ENCODE data around the gene ACTN4.
A peak's percentile ranks its signal among the peaks of the same experiment; 100 is the strongest.

The ACTN4 gene

DNA sequence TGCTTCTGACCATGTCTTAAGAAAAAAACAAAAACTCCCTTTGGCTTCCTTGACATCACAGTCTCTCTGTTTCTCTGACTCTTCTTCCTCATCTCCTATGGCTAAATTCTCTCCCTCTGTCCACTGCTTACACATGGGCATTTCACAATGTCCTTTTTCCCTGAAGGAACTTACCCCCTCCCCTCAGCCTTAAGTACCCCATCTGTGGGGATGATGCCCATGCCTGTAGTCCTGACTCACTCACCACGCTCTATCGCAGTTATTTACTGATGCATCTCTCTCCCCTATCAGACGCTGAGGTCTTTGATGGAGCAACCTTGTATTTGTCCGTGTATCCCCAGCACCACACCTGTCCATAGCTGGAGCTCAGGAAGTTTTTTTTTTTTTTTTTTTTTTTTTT is 32.4 kb downstream of the ACTN4 start:
- DNase-seq = no peak

DNA sequence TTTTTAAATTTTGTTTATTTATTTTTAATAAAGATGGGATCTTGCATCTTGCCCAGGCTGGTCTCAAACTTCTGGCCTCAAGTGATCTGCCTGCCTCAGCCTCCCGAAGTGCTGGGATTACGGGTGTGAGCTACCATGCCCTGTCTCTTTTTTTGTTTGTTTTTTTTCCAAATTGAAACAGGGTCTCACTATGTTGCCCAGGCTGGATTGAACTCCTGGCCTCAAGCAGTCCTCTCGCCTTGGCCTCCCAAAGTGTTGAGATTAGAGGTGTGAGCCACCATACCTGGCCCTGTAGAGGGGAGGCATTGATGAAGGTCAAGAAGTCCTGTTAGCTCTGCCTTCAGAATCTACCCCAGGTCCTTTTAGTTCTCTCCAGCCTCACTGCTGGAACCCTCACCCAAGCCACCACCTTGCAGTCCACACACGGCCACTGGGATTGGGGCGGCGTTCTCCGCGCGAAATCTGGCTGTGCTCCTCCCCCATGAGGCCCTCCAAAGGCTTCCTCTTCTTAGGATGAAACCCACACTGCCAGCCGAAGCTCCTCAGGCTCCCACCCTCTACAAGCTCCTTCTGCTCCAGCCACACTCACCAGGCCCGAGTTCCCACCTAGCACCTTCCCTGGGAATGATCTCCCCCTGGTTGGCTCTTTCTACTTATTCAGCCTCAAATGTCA is 34.9 kb downstream of the ACTN4 start:
- no peak for DNase-seq

DNA sequence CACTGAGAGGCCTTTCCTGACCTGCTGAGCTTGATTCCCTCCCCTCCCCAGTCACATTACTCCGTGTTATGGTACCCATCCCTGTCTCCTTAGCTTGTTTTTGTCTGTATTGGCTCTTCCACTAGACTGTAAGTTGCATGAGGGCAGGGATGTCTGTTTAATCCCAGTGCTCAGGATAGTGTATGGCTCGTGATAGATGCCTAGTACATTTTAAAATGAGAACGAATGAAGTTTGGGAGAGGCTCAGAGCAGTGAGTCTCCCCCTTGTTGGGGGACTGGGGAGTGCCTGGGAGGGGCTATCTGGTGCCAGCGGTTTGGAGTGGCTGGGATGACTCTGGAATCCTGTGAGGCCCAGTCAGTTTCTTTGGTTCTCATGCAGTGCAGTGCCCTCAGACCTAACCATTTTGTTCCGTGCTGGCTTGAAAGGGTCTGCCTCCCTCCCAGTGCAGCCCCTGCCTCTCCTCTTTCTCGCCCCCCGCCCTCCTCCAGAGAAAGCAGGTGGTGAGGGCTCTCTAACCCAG is 35.5 kb downstream of the ACTN4 start:
- no peak for DNase-seq

DNA sequence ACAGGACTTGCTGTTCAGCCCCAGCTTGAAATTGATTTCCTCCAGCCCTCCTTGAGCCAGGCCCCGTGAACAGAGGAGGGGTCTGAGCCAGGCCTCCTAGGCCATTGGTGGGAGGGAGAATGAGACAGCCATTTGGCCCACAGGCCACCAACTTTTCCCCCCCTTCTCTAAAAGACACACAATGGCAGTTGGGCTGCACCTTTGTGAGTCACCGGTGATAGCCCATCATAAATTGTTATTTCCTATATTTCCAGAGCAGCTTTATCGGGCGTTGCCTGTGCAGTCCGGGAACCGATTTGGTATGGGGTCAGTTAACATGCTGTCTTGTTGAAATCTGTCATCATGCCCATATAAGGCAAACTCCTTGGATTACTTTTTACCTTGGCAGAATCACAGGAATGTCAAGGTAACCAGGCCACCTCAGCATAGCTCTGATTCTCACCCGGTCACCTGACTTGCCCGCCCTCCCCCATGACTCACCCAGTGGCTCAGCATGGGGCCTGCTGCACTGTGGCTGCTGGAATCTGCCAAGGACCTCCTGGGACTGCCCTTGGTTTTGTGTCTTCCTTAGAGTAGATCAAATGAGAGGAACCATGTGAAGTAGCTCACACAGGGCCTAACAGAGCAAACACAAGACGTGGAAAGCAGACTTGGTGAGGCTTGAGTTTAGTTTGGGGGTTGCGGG is 36.1 kb downstream of the ACTN4 start:
- peak; percentile 24 for DNase-seq

DNA sequence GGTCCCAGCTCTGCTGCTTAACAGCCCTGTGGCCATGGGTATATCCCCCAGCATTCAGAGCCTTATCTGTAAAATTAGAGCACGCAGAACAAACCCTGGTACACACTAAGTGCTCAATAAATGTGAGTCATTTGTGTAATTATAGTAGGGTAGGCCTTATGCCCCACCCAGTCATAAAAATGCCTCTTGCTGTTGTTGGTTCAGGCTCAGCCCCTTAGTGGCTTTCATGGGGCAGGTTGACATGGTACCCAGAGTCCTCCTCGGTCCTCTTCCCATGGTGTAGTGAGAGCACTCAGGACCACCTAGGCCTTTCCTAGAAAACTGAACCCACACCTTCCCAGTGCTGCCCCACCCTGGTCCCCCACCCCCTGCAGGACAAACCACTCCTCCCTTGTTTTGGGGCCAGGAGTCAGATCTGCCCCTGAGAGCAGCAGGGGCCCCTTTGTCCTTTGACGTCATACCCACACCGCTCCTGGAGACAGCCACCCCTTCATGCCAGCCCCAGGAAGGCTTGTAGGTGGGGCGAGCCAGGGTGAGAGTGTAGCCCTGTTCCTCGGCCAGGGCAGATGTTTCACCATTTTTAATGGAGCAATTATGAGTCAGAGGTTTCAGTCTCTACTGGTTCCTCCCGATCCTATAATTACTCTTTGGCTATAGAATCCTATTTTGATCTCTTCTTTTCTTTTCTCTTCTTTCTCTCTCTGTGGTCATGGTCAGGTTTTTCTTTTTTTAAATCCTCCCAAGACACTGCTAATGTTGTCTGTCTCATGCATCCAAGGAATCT is 36.8 kb downstream of the ACTN4 start:
- peak; percentile 30 for DNase-seq

DNA sequence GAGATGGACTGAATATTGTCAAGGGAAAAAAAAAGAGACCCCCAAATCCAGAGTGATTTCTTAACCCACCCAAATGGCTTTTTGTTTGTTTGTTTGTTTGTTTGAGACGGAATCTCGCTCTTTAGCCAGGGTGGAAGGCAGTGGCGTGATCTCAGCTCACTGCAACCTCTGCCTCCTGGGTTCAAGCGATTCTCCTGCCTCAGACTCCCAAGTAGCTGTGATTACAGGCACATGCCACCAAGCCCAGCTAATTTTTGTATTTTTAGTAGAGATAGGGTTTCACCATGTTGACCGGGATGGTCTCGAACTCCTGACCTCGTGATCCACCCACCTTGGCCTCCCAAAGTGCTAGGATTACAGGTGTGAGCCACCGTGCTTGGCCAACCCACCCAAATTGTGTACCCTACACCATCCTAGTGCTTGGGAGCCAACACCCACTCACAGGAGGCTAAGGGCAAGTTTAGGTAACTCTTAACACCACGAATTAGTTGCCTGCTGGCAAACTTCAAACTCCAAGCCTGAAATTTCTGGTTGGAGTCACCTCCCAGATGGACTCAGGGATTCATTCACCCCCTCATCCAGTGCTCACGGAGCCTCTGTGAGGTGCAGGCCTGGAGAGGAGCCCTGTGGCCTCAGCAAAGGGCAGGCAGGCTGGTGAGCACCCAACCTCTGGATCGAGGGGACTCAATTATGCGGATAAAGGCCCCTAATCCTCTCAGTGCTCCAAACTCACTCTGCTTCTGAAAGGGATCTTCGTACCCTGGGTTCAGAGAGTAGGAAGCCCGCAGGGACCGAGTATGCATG is 37.6 kb downstream of the ACTN4 start:
- peak; percentile 82 for DNase-seq

DNA sequence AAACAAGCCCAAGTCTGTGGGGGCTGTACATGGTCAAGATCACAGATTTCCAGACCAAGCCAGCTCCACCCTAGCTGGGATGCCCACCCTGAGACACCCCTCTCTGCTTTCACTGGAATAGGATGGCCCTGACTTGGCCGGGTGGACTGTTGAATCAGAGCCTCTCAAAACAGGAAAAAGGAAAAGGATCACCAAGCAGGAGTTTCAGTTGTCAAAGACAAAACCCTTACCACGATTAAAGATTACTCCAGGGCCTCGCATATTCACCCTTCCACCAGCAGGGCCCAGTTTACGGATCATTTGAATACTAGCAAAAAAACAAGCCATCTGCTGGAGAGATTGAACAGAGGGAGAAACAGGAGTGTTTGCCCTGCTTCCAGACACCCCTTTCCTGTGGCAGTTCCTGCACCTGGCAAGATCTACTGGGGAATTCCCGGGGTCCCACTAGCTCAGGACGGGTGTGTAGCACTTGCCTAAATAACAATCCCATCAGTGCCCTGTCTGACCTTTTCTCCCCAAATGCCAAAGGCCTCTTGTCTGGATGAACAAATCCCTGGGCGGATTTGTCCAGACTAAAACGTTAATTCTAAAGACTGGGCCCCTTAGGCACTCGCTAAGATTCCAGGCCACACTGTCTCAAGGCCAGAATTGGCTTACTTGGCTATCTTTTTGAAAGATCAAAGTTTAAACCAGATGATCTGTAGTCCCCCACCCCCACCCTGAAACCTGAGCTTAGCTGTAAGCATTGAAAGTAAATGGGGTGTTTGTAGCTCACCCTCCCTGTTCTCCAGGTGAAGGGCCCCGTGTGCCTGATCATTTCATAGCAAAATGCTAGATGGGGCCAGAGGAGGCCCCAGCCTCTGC is 38.4 kb downstream of the ACTN4 start:
- peak; percentile 91 for DNase-seq

DNA sequence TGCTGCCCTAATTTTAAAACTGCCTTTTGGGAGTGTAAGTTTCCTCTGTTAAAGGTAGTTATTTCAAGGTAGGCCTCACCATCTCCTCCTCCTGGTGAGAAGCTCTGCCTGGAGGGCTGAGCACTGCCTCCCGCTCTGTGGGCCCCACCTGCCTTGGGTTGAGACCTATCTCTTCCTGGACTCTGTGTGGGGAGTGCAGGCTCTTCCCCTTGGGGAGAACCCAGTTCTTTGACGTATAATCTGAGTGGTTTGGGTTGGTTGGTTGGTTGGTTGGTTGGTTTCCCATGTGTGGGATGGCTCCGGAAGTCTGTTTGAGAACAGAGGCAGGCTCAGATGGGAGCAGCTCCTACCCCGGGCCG is 39.1 kb downstream of the ACTN4 start:
- no peak for DNase-seq

DNA sequence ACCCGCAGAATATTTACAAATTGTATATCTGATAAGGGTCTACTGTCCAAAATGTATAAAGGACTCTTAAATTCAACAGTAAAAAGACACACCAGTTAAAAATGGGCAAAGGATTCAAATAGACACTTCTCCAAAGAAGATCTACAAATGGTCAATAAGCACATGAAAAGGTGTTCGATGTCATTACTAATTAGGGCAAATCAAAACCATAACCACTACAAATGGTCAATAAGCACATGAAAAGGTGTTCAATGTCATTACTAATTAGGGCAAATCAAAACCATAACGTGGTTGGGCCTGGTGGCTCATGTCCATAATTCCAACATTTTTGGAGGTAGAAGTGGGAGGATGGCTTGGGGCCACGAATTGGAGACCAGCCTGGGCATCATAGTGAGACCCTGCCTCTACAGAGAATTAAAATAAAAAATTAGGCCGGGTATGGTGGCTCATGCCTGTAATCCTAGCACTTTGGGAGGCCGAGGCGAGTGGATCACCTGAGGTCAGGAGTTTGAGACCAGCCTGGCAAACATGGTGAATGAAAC is 40.5 kb downstream of the ACTN4 start:
- no peak for DNase-seq

DNA sequence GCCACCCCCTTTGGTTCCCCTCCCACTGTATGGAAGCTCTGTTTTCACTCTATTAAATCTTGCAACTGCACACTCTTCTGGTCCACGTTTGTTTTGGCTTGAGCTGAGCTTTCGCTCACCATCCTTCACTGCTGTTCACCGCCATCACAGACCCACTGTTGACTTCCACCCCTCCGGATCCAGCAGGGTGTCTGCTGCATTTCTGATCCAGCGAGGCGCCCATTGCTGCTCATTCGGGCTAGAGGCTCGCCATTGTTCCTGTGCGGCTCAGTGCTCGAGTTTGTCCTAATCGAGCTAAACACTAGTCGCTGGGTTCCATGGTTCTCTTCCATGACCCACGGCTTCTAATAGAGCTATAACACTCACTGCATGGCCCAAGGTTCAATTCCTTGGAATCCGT is 42.7 kb downstream of the ACTN4 start:
- DNase-seq = no peak

DNA sequence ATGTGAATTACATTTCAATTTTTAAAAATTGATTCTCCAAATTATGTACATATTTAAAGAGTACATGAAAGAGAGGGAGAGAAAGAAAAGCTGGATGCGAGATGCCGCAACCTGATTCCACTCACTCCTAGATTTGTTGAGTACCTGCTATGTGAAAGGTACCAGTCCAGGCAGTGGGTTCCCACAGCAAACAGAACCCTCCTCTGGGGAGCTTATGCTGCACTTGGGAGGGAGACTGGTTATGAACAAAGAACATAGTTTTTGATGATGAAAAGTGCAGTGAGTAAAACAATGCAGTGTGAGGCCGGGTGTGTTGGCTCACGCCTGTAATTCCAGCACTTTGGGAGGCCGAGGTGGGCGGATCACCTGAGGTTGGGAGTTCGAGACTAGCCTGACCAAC is 43.4 kb downstream of the ACTN4 start:
- no peak for DNase-seq

DNA sequence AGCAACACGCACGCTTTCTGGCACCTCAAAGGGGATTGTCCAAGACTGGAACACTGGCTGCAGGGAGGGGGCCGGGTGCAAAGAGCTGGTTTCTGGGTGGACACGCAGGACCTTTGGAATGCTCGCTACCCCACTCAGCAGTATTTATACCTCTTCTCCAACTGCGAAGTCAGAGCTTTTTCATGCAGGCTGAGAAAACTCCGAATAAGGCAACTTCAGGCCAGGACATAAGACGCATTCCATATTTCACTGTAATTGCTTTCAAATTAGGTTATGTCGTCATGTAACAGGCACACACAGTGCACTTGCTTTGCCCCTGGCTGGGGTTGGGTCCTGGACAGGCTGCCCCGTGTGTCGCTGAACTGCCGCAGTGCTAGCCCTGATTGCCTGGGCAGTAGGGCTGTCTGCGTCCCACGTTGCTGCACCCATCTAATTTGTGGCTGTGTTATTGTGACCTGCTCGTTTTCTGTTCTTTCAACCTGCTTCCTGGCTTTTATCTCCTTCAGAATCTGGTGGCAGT is 44.5 kb downstream of the ACTN4 start:
- no peak for DNase-seq

DNA sequence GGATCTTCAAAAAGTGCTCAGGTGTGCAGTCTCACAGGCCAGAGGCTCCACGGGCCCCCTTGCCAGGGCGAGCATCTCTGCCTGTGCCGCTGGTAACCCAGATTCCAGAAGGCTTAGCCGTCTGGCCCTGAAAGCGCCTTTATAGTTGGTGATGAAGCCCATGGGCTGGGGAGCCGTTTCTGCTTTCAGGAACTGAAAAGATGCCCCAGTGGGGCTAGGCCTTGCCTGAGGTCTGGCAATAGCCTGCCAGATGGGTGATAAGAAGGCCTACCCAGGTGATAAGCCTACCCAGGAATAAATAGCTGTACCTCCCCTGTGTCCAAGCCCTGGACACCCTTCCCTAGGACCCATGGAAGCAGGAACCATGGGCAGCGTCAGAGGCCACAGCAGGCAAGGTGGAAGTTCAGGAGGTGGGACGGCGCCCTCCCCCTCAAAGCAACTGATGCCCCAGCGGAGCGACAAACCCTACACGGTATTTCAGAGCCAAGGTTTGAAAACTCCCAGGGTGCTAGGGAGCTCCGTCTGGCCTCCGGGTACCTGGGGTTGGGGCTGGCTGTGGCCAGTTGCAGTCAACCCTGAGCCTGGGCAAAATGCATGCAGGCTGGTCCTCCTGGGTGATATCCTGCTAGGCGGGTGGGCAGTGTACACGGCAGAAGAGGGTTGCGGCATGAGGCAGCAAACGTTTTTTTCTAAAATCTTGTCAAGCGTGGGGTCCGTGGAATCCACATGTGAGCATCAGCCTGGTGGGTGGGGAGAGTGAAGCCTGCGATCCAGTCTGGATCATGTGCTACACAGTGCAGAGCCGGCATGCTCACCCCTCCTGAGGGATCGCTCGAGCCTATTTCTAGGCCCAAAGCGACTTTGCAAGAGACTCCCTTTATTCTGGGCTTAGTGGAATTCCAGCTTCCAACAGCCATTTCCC is 45.3 kb downstream of the ACTN4 start:
- DNase-seq = no peak

DNA sequence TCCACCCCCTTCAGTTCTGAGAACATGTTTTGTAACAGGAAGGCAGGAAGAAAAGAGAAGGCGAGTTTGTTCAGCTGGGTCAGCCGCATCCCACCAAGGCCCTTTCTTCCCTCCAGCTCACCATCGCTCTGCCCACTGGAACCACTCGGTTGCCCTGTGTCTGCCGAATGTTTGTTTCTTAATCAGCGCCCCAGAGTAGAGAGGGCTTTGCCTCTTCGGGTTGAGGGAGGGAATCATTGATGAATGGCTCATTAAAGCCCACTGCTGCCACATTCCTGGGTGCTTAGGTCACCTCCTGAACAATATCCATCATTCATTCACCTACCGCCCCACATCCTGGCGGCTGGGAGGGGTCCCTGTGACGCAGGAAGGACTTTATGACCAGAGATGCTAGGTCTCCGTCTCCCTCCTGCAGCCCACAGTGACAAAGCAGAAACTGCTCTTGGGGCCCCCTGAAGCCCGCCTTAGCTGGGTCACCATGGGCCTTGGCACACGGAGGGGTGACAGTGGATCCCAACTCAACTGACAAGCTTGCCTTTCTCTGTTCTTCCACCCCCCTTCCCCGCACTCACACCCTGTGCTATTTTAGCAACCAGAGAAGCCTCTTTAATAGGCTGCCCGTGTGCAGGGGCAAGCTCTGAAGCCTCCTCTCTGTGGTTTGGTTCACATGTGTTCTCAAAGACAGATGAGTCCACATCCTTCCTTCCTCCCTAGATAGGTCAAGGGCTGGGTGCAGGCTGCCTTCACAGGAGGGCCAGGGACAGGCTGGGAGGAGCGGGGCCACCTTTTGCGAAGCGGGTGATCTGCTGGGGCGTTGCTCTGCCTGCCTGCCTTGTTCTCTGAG is 46.2 kb downstream of the ACTN4 start:
- DNase-seq = no peak

DNA sequence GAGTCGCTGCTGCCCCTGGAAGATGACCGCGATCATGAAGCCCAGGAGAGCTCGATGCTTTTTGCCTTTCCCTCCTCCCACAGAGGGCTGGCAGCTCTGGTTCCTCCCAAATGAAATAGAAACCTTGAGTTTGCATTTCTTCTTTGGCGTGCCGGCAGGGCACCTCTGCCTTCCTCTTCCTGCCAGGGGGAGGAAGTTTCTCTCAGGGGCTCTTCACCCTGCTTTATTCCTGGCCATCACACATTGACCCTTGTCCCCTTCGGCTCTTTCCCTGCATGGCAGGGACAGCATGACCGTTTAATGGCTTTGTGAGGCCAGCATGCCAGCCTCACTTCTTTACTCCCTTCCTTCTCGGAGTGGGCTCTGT is 47.9 kb downstream of the ACTN4 start:
- DNase-seq = no peak

DNA sequence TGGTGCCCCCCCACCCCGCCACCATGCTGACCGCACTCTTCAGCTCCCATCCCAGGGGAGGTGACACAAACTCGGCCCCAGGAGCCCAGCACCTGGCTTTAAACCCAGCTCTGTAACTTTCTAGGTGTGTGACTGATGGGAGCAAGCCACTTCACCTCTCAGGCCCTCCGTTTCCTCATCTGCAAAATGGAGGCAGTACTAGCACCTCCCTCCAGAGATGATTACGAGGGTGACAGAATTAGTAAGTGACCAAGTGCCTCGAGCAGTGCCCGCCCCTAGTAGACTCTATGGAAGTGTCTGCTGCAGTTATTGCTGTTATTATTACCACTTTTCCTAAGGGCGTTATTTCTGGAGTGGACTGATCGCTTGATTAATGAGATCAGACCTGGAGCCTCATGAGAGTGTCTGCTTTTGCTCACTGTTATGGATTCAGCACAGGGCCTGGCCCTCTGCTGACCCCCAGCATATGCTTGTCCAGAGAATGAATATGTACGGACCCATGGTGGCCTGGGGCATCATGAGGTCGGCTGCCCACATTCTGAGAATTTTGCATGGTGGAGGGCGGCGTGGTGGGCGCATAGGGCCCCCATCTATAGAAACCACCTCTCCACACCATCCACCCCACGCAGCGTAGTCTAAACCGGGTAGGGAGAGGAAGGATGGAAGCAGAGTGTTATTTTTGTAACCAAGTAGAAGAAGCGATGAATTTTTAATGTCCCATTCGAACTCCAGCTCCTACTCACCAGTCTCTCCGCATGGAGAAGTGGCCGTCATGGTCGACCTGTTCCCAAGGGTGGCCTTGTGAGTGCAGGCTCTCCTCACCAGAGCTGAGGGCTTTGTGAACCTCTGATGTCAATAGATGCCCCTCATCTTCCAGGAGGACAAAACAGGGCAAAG is 48.6 kb downstream of the ACTN4 start:
- no peak for DNase-seq

DNA sequence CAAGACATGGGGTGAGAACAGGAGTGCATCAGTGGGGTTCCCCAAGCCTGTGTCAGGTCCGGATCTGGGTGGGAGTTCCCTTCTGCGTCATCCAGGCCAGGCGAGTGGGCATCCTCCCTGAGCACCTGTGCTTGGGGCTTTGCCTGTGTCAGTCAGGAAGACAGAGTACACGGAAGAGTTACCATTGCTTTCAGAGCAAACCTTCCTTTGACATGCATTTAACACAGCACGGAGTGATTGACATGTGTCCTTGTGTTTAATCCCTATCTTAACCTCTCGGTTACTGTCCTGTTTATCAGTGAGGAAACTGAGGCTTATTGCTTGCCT is 49.2 kb downstream of the ACTN4 start:
- no peak for DNase-seq

DNA sequence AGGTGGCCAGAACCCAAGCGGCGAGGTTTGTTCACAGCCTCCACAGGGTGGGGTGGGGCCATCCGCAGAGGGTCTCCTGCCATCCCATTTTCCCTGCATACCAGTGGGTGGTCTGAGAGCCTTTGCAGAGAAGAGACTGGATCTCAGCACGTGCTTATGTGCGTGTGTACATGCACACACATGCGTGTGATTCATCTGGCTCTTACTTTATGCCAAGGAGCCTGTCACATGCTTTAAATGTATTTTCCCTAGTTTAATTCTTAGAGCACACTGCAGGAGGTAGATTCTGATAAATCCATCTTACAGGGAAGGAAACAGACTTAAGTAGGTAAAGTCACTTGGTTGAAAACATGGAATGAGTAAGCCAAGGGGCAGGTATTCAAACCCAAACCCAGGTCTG is 49.7 kb downstream of the ACTN4 start:
- DNase-seq = no peak

DNA sequence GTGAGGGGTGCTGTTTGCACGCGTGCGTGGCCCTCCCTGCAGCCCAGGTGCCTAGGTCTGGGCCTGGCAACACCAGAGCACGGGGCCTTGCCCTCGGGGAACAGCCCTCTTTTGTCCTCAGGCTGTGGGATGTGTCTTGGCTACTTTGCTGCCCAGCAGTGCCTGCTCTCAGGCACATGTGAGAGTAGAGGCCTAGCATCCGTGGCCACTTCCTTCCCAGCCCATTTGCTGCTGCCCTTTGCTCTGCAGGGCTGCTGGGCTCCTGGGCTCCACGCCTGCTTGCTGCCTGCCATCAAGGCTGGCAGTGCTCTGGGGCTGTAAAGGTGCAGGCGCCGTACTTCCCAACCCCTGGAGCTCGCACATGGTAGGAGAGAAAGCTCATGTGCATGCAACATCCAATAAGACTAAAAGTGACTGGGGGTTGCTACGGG is 50.2 kb downstream of the ACTN4 start:
- no peak for DNase-seq

Data from NCI-H82 (cell line).